ENCODE data around the gene PWP2.
A peak's percentile ranks its signal among the peaks of the same experiment; 100 is the strongest.
"Not testable (repeated sequence)": the region's sequence is repeated elsewhere in the genome, so short reads cannot be mapped to it uniquely, and the experiment has no call there.

Gene PWP2

GRCh38 chr21:44139787-44140551 is 32.8 kb downstream of the PWP2 start:
- not testable (repeated sequence) for DNase-seq

GRCh38 chr21:44140552-44140932 is 33.3 kb downstream of the PWP2 start:
- DNase-seq: not testable (repeated sequence)

- not testable (repeated sequence) for DNase-seq
Observed at GRCh38 chr21:44142470-44142869, 35.3 kb downstream of the PWP2 start.

- DNase-seq: peak; percentile 54
Observed at GRCh38 chr21:44143380-44143779, 36.2 kb downstream of the PWP2 start.

DNA sequence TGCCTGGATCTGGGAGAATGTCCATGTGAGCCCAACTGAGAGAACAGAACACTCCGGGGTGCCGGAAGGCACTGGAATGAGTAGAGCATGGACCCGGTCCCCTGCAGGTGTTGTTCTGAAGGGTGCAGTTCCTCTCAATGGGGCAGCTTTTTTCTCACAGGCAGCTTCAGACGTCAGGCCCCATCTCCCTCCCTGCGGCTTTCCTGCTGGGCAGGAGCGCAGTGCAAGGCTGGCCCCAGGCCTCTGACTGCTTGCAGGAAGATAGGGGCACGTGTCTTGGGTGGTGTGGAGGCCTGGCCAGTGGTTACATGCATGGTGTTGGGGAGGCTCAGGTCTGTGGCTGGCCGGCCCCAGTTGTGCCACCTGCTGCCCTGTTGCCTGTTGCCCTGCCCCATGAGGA is 36.8 kb downstream of the PWP2 start:
- DNase-seq: peak; percentile 18

DNA sequence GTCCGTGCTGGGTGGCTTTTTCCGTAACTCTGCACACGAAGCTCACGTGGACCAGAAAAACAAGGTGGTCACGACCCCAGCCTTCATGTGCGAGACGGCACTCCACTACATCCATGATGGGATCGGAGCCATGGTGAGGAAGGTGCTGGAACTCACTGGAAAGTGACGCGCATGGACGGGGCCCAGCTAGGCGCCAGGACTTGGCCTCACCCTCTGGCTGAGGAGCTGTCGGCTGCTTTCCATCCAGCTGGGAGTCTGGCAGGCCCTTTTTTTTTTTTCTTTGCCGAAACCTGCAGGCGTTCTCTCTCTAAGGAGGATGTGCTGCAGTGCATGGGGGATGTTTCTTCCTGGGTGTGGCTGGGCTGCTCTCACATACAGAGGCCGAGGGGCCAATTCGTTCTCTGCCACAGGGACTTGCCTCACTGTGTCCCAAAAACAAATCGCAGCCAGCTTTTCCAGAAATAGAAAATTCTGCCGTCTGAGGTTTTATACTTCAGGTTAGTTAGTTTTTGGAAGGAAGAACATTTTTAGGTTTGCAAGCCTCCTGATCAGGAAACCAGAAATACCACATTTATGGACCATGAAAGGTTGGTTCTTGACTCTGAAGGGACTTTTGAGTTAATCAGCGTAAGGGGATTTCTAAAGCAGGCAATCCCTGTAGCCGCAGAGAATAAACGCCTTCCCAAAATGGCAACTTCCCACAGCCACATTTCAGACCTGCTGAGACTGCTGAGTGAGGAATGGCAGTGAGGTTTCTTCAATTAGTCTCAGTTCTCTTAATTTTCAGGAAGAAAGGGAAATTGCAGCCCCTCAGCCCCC is 37.8 kb downstream of the PWP2 start:
- not testable (repeated sequence) for DNase-seq

- DNase-seq: not testable (repeated sequence)
Observed at GRCh38 chr21:44145616-44146015, 38.4 kb downstream of the PWP2 start.

DNA sequence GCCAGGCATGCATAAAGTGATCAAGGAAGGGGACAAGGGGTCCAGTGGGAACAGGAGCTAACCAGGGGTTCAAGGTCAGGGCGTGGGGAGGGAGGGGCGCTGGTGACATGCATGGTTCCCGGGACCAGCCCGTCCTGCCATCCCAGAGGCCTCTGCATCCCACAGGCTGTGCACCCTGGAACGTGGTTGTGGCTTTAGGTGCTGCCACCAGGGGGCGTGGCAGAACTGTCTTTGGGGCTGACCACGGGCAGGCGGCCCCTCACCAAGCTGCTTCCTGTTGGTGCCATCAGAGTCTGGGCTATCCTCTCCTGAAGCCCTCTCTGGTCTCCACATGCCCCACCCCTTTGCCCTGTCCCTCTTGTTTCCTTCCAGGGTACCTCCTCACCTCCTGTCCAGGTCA is 39.9 kb downstream of the PWP2 start:
- not testable (repeated sequence) for DNase-seq

GRCh38 chr21:44150255-44150654 is 43.1 kb downstream of the PWP2 start:
- not testable (repeated sequence) for DNase-seq

DNA sequence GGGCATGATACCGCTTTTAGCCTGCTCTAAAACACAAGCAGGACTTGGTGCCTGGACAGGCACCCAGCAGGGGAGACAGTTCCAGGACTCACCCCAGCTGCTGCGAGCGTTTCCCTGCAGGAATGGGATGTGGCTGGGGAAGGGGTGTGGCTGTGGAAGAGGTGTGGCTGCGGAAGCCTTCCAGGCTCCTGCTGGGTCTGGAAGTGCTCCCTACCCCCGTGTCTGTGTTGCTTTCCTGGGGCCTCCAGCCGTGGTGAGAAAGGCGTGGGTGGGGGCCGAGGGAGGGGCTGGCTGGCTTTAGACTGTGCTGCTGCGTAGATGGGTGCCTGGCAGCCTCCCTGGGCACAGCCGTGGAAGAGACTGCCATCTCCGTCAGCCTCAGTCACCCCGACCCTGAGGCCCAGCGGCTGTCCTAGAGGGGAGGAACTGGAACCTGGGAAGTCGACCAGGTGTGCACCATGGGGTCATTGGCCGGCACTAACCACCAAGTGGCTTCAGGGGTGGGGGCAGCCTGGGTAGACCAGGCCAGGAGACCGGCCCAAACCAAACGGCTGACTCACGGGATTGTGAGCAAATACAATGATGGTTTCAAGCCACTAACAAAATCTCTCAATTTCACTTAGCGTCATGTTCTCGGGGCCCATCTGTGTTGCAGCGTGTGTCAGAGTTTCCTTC is 46.2 kb downstream of the PWP2 start:
- DNase-seq: not testable (repeated sequence)

- peak; percentile 29 for DNase-seq
Observed at GRCh38 chr21:44153889-44154228, 46.7 kb downstream of the PWP2 start.

DNA sequence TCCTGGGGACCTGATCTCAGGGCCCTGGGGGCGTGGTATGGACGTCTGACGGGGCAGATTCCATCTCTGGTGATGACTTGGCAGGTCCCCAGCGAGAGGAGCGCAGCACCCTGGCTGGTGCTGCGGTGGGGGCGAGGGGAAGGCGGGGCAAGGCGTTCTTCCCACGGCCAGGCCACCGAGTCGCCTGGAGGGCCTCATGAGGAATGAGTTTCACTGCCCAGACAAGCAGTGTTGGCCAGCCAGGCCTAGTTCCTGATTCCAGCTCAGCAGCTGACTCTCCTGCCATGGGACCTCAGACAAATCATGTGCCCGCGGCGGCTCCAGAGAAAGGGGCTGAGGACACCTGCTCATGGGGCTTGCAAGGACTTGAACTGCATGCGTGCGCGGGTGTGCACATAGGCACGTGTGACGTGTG is 47.6 kb downstream of the PWP2 start:
- DNase-seq: not testable (repeated sequence)

DNA sequence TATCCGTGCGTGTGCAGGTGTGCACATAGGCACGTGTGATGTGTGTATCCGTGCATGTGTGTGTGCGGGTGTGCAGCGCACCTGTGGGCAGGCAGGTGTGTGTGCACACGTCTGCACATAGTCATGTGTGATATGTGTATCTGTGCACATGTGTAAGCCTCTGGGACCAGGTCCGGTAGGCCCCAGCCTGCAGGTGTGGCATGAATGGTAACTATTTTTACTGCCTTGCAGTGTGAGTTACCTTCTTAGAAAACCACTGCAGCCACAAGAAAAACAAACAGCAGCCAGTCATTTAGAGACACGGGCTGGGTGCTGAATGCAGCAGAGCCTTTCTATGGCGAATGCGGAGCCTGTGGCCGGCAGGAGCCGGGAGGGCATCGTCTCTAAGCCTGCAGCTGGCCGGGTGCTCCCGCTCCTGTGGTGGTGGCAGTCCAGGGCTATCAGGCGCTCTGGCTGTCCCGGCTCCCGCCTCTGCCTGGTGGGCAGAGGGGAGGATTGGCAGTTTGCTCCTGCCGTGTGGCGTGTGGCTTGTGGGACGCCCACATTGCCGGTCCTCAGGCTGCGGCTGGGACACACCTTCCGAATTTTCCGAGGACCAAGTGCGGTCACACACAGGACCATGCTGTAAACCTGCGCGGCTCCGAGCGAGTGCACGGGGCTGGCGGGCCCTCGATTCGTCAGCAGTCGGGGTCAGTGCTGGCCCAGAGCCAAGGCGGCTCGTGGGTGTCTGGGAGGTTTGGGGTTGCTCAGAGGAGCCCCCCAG is 48.2 kb downstream of the PWP2 start:
- DNase-seq: peak; percentile 13

GRCh38 chr21:44155994-44156380 is 48.8 kb downstream of the PWP2 start:
- DNase-seq: not testable (repeated sequence)

GRCh38 chr21:44157439-44158081 is 50.4 kb downstream of the PWP2 start:
- peak; percentile 11 for DNase-seq

DNA sequence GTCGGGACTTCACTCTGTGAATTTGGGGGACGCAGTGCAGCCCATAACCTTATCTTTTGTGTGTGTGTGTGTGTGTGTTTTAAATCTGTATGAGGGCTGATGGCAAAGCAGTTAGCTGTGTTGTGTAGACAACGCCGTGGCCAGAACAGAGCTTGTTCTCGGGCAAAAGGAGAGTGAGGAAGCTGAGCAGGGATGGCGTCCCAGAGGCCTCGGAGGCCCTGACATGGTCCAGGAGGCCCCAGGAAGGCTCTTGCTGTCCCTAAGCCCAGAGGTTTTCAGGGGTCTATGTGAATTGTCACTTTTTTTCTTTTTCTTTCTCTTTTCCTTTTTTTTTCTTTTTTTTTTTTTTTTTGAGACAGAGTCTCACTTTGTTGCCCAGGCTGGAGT is 50.9 kb downstream of the PWP2 start:
- DNase-seq: not testable (repeated sequence)

DNA sequence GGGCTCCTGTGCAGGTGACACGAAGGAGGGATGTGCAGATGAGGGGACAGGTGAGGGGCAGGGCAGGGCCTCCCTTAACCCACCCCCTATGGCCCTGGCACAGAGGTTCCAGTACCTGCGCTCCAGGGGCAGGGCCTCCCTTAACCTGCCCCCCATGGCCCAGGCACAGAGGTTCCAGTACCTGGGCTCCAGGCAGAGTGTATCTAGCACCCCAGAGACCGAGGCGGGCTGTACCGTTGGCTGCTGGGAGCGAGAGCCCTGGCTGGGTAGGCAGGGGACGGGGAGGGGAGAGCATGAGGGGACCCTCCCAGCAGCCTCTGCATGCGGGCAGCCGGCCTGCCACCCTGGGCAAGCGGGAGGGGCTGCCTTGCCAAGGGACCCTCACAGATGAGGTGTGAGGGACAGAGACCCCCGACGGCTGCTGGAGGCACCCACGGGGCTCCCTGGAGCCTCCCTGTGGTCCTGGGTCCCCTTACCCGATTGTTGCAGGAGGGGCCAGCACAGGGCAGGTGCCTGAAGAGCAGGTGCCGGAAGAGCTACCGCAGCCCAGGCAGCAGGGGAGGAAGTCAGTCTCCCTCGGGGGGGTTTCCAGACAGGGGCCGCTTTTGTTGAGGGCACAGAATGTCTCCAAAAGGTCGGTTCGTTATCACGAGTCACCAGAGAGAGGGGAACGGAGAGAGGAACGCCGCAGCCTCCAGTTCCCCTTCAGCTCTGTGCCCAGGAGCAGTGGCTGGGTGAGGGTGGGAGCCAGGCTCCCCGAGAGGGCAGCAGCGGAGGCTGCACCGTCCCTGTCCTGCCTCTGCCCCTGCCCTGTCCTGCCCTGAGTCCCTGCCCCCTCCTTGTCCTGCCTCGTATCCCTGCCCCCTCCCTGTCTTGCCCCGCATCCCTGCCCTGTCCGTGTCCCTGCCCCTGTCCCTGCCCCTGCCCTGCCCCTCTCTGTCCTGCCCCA is 52.4 kb downstream of the PWP2 start:
- DNase-seq: not testable (repeated sequence)

DNA sequence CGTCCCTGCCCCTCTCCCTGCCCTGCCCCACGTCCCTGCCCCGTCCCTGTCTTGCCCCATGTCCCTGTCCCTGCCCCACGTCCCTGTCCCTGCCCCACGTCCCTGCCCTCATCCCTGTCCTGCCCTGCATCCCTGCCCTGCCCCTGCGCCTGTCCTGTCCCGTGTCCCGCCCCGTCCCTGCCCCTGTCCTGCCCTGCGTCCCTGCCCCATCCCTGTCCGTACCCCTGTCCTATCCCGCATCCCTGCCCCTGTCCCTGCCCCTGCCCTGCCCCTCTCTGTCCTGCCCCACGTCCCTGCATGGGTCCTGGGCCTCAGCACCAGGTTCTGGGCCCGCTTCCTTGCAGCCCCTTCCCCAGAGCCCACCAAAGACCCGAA is 53.1 kb downstream of the PWP2 start:
- DNase-seq: not testable (repeated sequence)

DNA sequence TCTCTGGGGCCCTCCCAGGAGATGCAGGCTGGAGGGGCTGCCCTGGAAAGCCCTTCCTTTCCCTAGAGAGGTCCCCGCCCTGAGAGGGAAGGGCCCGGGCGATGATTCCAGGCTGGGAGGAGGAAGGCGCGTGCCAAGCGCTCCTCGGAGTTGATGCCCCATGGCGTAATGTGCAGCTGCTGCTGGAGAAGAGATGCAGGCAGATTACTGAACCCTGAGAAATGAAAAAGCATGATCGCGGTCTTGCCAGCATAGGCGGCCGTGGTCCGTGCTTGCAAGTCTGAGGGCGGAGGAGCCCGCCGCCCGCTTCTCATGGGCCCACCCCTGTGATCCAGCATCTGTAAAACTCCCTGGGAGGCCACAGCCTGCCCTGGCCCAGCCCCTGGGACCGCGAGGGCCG is 53.6 kb downstream of the PWP2 start:
- not testable (repeated sequence) for DNase-seq

DNA sequence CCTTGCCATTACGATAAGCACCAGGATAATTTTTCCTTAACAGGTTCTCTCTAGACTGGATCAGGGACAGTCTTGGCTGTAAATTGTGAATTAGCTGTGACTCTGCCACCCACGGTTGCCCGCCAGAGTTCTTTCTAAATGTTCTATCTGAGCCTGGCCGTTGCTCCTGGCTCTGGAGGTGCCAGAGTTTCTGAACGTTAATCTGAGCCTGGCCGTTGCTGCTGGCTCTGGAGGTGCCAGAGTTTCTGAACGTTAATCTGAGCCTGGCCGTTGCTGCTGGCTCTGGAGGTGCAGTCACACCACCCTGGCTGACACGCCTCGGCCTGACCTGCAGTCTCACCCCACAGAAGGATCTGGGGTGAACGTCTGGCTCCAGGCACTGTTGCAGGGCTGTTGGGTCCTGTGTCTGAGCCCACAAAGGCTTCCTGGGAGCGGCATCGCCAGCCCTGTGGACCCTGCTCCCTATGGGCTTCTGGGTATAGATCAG is 56.0 kb downstream of the PWP2 start:
- not testable (repeated sequence) for DNase-seq

DNA sequence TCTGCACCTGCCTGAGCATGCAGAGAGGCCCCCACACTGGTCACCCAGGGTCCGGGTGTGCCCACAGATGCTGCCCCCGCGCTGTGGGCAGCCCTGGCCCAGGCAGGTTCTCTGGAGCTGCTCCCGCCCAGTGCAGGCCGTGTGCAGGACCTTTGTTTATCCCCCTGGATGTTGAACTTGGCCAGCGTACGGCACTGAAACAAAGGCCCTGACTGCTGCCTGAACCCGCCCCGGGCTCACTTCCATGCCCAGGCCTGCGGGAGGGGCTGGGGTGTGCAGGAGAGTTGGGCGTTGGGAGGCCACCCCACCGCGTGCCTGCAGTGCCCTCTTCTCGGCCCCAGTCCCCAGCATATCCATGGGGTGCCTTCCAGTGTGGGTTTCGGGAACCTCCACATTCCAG is 58.7 kb downstream of the PWP2 start:
- DNase-seq: not testable (repeated sequence)
